Stimulated activated CD4-positive, alpha-beta T cell treated with anti-CD3 and anti-CD28 coated beads, Interleukin-4, amount 100 ng/mL, for 1 hour (primary cell): Measurements from ENCODE around the gene NUP155.
"Not testable (repeated sequence)": the region's sequence is repeated elsewhere in the genome, so short reads cannot be mapped to it uniquely, and the experiment has no call there.

Experiments used
- DNase-seq: peaks from one replicate; pipeline ENCODE4 v3.0.0-alpha.2; 2020

NUP155 gene

GRCh38 chr5:37370864-37371726, at the start of gene NUP155:
NUP155 (minus strand) TSS chr5:37371106; CDS start chr5:37370977, 129 bp downstream.
- DNase-seq, result peak; percentile 88

GRCh38 chr5:37417347-37417746, 46.4 kb upstream of the NUP155 start:
- no peak for DNase-seq

- not testable (repeated sequence) for DNase-seq
These were observed 44.5 kb upstream of the NUP155 start for GRCh38 chr5:37415456-37415855.

GRCh38 chr5:37412515-37412914, 41.6 kb upstream of the NUP155 start:
- no peak for DNase-seq

GRCh38 chr5:37400501-37400900, 29.6 kb upstream of the NUP155 start:
- DNase-seq, result no peak

- DNase-seq, result no peak
These were observed 25.4 kb upstream of the NUP155 start for GRCh38 chr5:37396352-37396751.

- no peak for DNase-seq
These were observed 20.7 kb upstream of the NUP155 start for GRCh38 chr5:37391591-37391990.

- DNase-seq, result peak; percentile 80
These were observed 8.3 kb upstream of the NUP155 start, which contains the start of gene WDR70 for GRCh38 chr5:37379100-37379628. WDR70 (plus strand) TSS chr5:37379318; CDS start chr5:37379368, 50 bp downstream.

GRCh38 chr5:37378066-37378465, 7.2 kb upstream of the NUP155 start:
- DNase-seq, result not testable (repeated sequence)

- DNase-seq, result no peak
These were observed 4.2 kb upstream of the NUP155 start for GRCh38 chr5:37375091-37375490.

GRCh38 chr5:37370550-37370863, 399 bp downstream of the NUP155 start:
- no peak for DNase-seq

GRCh38 chr5:37355161-37355560, 15.7 kb downstream of the NUP155 start:
- no peak for DNase-seq

- DNase-seq, result not testable (repeated sequence)
These were observed 28.2 kb downstream of the NUP155 start for GRCh38 chr5:37342741-37343140.

- DNase-seq, result not testable (repeated sequence)
These were observed 36.2 kb downstream of the NUP155 start for GRCh38 chr5:37334754-37335153.

- DNase-seq, result no peak
These were observed 44.4 kb downstream of the NUP155 start for GRCh38 chr5:37326536-37326935.

GRCh38 chr5:37323607-37324006, 47.3 kb downstream of the NUP155 start:
- DNase-seq, result no peak

- DNase-seq, result no peak
These were observed 51.7 kb downstream of the NUP155 start for GRCh38 chr5:37319037-37319782.

GRCh38 chr5:37316027-37316426, 54.9 kb downstream of the NUP155 start:
- no peak for DNase-seq

GRCh38 chr5:37310360-37310759, 60.5 kb downstream of the NUP155 start:
- DNase-seq, result no peak

- no peak for DNase-seq
These were observed 62.1 kb downstream of the NUP155 start for GRCh38 chr5:37308793-37309192.

GRCh38 chr5:37304888-37305287, 66.0 kb downstream of the NUP155 start:
- no peak for DNase-seq

- DNase-seq, result not testable (repeated sequence)
These were observed 74.6 kb downstream of the NUP155 start for GRCh38 chr5:37296313-37296712.

GRCh38 chr5:37283214-37283820, 87.6 kb downstream of the NUP155 start:
- DNase-seq, result no peak
